Measurements from ENCODE around the gene KCNC1. TPM values are rescaled to one million over a fixed set of nuclear protein-coding genes. Genes with fewer than 3 reads are reported as not detected.
A peak's percentile ranks its signal among the peaks of the same experiment; 100 is the strongest.

The KCNC1 gene
- total and polyA plus RNA-seq, 2 experiments from 2014 or later = 0.01 to 0.20 TPM

DNA sequence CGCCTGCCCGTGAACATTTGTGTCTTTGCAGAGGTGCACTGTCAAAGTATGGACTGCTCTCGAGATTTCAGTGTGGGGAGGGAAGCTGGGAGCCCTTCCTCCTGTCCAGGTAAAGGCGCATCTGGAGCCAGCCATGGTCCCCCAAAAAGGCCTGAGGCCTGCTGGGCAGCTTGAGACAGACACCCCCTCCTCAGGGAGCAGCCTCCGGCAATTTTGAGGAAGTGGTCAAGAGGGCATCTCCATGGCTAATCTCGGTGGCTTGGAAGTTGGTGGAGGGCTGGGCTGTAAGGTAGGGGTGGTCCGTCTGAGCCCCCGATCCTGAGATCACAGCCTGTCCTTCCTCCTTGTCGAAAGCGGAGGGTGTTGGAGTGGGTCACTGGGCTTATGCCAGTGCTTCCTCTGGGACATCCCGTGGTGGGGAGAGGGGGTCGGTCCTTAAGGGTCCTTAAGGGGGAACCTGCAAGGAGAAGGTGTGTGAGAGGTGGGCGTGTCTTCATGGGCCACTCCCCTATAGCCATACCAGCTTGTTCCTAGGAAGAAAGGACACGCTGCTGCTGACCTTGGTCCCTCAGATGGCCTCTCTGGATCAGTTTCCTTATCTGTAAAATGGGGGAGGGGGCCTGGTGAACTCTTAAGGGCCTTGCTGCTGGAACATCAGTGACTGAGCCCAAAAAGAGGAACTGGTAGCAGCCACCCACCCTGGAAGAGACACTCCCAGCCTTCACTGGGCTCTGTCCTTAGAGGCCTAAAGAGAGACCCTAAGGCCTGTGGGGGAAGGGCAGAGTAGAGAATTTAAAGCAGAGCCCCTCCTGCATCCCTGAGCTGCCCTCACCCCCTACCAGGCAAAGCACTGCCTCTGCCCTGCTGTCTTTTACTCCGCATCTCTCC lies 2.6 kb downstream of the KCNC1 start:
- H4K20me1 ChIP-seq (ENCODE audit: insufficient read depth, poor library complexity, severe bottlenecking) = no peaks in the 10 kb centered on the region
- H3K9me3 ChIP-seq (ENCODE audit: low read depth) = no peaks in the 10 kb centered on the region
- no peak for TF ChIP-seq EZH2 (IDR thresholded peaks at IDR 0.05; ENCODE audit: borderline replicate concordance)
- TF ChIP-seq CTCF (IDR thresholded peaks at IDR 0.05; ENCODE audit: poor library complexity) = no peak
- no peak for TF ChIP-seq EZH2phosphoT487 (IDR thresholded peaks at IDR 0.05; ENCODE audit: low read depth, severe bottlenecking, unreplicated experiment)
- DNase-seq (ENCODE audit: low spot score) = no peak
- no peaks in the 10 kb centered on the region for H3K79me2 ChIP-seq
- H2AFZ ChIP-seq = no peak overlapping the region
- H3K36me3 ChIP-seq (replicated peaks; ENCODE audit: insufficient read depth, low read depth) = no peaks in the 10 kb centered on the region
- H3K27me3 ChIP-seq = peaks cover 70% of the 10 kb centered on the region
- no peaks in the 10 kb centered on the region for H3K4me1 ChIP-seq (ENCODE audit: insufficient read depth)
- WGBS (ENCODE audit: low lambda C conversion rate, missing lambda C conversion rate) = 82% methylated on average over 15 of the region's 15 CpGs
- no peak overlapping the region for H3K27ac ChIP-seq
- H3K4me3 ChIP-seq = no peak overlapping the region
- H3K9me2 ChIP-seq (replicated peaks; ENCODE audit: insufficient read depth) = no peaks in the 10 kb centered on the region
- H3K4me2 ChIP-seq = no peak overlapping the region

DNA sequence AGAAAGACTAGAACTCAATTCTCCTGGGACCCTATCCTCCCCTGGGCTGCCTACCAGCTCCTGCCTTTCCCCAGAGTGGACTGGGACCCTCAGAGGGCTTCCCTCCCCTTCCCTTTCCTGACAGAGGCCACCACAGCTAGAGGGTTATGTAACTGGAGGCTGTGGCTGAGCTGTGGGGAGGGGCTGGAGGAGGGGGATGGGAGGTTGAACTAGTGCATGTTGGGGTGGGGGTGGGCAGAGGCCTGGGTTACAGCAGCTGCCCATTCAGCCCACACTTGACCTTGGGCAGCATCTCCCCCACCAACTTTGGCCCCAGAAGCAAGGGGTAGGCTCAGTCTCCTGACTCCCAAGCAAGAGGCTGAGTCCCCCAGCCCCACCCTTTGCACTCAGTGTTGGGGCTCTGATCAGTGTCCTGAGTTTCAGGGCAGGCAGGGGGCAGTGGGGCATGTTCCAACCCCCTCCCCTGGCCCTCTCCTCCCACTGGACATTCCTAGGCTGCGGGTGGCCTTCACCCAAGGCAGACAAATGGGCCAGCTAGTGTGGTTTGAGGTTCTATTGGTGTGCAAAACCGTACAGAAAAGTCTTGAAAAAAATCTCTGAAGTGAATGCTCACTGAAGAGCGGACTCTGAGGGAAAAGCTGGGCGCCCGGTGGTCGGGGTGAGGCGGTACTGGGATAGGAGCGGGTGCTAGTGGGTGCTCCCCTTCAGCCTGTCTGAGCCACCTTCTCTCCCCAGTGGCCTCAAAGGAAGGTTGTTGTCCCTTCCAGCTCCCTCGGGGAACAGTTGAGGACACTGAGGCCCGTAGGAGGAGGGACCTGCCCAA lies 3.8 kb downstream of the KCNC1 start:
- Histone ChIP-seq H3K4me2 (no peak overlapping the region), H3K27ac (no peak overlapping the region), H2AFZ (no peak overlapping the region), H3K27me3 (peaks cover 59% of the 10 kb centered on the region), H3K4me3 (no peak overlapping the region), H3K9me3 (ENCODE audit: low read depth) (no peaks in the 10 kb centered on the region), H3K79me2 (no peaks in the 10 kb centered on the region), H3K36me3 (replicated peaks; ENCODE audit: insufficient read depth, low read depth) (no peaks in the 10 kb centered on the region), H3K4me1 (ENCODE audit: insufficient read depth) (no peaks in the 10 kb centered on the region), H4K20me1 (ENCODE audit: insufficient read depth, poor library complexity, severe bottlenecking) (no peaks in the 10 kb centered on the region), H3K9me2 (replicated peaks; ENCODE audit: insufficient read depth) (no peaks in the 10 kb centered on the region)
- TF ChIP-seq EZH2 (IDR thresholded peaks at IDR 0.05; ENCODE audit: borderline replicate concordance) = peak; percentile 10
- TF ChIP-seq EZH2phosphoT487 (IDR thresholded peaks at IDR 0.05; ENCODE audit: low read depth, severe bottlenecking, unreplicated experiment) = no peak
- WGBS (ENCODE audit: low lambda C conversion rate, missing lambda C conversion rate) = 70% methylated on average over 10 of the region's 10 CpGs
- no peak for DNase-seq (ENCODE audit: low spot score)

DNA sequence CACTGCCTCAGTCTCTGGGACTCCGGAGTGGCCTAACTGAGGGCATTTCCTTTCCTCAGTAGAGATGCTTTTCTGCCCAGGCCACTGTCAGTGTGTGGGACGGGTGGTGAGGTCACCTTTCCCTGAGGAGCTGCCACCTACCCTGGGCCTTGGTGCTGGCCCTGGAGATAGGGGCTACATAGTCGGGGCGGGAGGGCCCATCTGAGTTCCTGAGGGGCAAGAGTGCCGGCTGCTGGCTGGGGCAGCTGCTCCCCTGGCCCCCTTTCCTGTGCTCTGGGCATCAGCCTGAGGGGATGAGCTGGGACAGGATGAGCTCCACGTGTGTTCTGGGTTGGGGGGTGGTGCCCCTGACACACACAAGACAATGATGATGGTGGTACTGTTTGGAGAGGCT lies 5.4 kb downstream of the KCNC1 start:
- Histone ChIP-seq H3K9me3 (ENCODE audit: low read depth) (no peaks in the 10 kb centered on the region), H3K4me3 (no peak overlapping the region), H3K27me3 (peaks cover 52% of the 10 kb centered on the region), H3K79me2 (no peaks in the 10 kb centered on the region), H3K36me3 (replicated peaks; ENCODE audit: insufficient read depth, low read depth) (no peaks in the 10 kb centered on the region), H3K4me2 (no peak overlapping the region), H2AFZ (no peak overlapping the region), H3K27ac (no peak overlapping the region), H3K4me1 (ENCODE audit: insufficient read depth) (no peaks in the 10 kb centered on the region), H4K20me1 (ENCODE audit: insufficient read depth, poor library complexity, severe bottlenecking) (no peaks in the 10 kb centered on the region), H3K9me2 (replicated peaks; ENCODE audit: insufficient read depth) (no peaks in the 10 kb centered on the region)
- DNase-seq (ENCODE audit: low spot score) = no peak
- TF ChIP-seq EZH2phosphoT487 (IDR thresholded peaks at IDR 0.05; ENCODE audit: low read depth, severe bottlenecking, unreplicated experiment) (no peak), CTCF (IDR thresholded peaks at IDR 0.05; ENCODE audit: poor library complexity) (no peak), EZH2 (IDR thresholded peaks at IDR 0.05; ENCODE audit: borderline replicate concordance) (no peak)
- 77% methylated on average over 6 of the region's 6 CpGs for WGBS (ENCODE audit: low lambda C conversion rate, missing lambda C conversion rate)
